Measurements from ENCODE around the gene GSAP.

GSAP gene

GRCh38 chr7:77415476-77415822 is 700 bp downstream of the GSAP start:
- DNase-seq (ENCODE audit: low read depth, low spot score) = no peak
- no peak overlapping the region for H3K4me3 ChIP-seq (ENCODE audit: low read length)

GRCh38 chr7:77413861-77414424 is 2.2 kb downstream of the GSAP start:
- DNase-seq (ENCODE audit: low read depth, low spot score) = no peak
- H3K4me3 ChIP-seq (ENCODE audit: low read length) = no peak overlapping the region

- H3K4me3 ChIP-seq (ENCODE audit: low read length) = no peak overlapping the region
- DNase-seq (ENCODE audit: low read depth, low spot score) = no peak
Observed at GRCh38 chr7:77413128-77413527, 3.0 kb downstream of the GSAP start.

GRCh38 chr7:77409739-77410547 is 6.2 kb downstream of the GSAP start:
- no peak for DNase-seq (ENCODE audit: low read depth, low spot score)
- no peak overlapping the region for H3K4me3 ChIP-seq (ENCODE audit: low read length)

- H3K4me3 ChIP-seq (ENCODE audit: low read length) = no peak overlapping the region
- no peak for DNase-seq (ENCODE audit: low read depth, low spot score)
Observed at GRCh38 chr7:77409005-77409738, 7.0 kb downstream of the GSAP start.

GRCh38 chr7:77407906-77408305 is 8.2 kb downstream of the GSAP start:
- H3K4me3 ChIP-seq (ENCODE audit: low read length) = no peak overlapping the region
- DNase-seq (ENCODE audit: low read depth, low spot score) = no peak

- no peak for DNase-seq (ENCODE audit: low read depth, low spot score)
- no peak overlapping the region for H3K4me3 ChIP-seq (ENCODE audit: low read length)
Observed at GRCh38 chr7:77406421-77406820, 9.7 kb downstream of the GSAP start.

- H3K4me3 ChIP-seq (ENCODE audit: low read length) = no peak overlapping the region
- DNase-seq (ENCODE audit: low read depth, low spot score) = no peak
Observed at GRCh38 chr7:77404641-77405040, 11.5 kb downstream of the GSAP start.

- no peak overlapping the region for H3K4me3 ChIP-seq (ENCODE audit: low read length)
- DNase-seq (ENCODE audit: low read depth, low spot score) = no peak
Observed at GRCh38 chr7:77403957-77404356, 12.2 kb downstream of the GSAP start.

GRCh38 chr7:77402818-77403217 is 13.3 kb downstream of the GSAP start:
- no peak for DNase-seq (ENCODE audit: low read depth, low spot score)
- no peak overlapping the region for H3K4me3 ChIP-seq (ENCODE audit: low read length)

- DNase-seq (ENCODE audit: low read depth, low spot score) = no peak
Observed at GRCh38 chr7:77401002-77401401, 15.1 kb downstream of the GSAP start.

GRCh38 chr7:77399816-77400215 is 16.3 kb downstream of the GSAP start:
- DNase-seq (ENCODE audit: low read depth, low spot score) = no peak

More at GRCh38 chr7:77401002-77401401, 15.1 kb downstream of the GSAP start:
- H3K4me3 ChIP-seq (ENCODE audit: low read length) = no peak overlapping the region

GRCh38 chr7:77396894-77397547 is 19.1 kb downstream of the GSAP start:
- DNase-seq (ENCODE audit: low read depth, low spot score) = no peak
- no peak overlapping the region for H3K4me3 ChIP-seq (ENCODE audit: low read length)

More at GRCh38 chr7:77399816-77400215, 16.3 kb downstream of the GSAP start:
- no peak overlapping the region for H3K4me3 ChIP-seq (ENCODE audit: low read length)

- DNase-seq (ENCODE audit: low read depth, low spot score) = no peak
Observed at GRCh38 chr7:77395626-77396025, 20.5 kb downstream of the GSAP start.

GRCh38 chr7:77393954-77394353 is 22.2 kb downstream of the GSAP start:
- DNase-seq (ENCODE audit: low read depth, low spot score) = no peak
- H3K4me3 ChIP-seq (ENCODE audit: low read length) = no peak overlapping the region

More at GRCh38 chr7:77395626-77396025, 20.5 kb downstream of the GSAP start:
- no peak overlapping the region for H3K4me3 ChIP-seq (ENCODE audit: low read length)

- DNase-seq (ENCODE audit: low read depth, low spot score) = no peak
- no peak overlapping the region for H3K4me3 ChIP-seq (ENCODE audit: low read length)
Observed at GRCh38 chr7:77393261-77393660, 22.9 kb downstream of the GSAP start.

GRCh38 chr7:77391230-77391629 is 24.9 kb downstream of the GSAP start:
- no peak overlapping the region for H3K4me3 ChIP-seq (ENCODE audit: low read length)
- no peak for DNase-seq (ENCODE audit: low read depth, low spot score)

- H3K4me3 ChIP-seq (ENCODE audit: low read length) = no peak overlapping the region
- DNase-seq (ENCODE audit: low read depth, low spot score) = no peak
Observed at GRCh38 chr7:77388055-77388641, 28.0 kb downstream of the GSAP start.

- DNase-seq (ENCODE audit: low read depth, low spot score) = no peak
- H3K4me3 ChIP-seq (ENCODE audit: low read length) = no peak overlapping the region
Observed at GRCh38 chr7:77386165-77386822, 29.9 kb downstream of the GSAP start.
